Astrocyte of the hippocampus (primary cell): Measurements from ENCODE around the gene GAS2L3.
A peak's percentile ranks its signal among the peaks of the same experiment; 100 is the strongest.

Experiments
- DNase-seq: peaks from one replicate; pipeline ENCODE4 v3.0.0; 2011; ENCODE audit warnings: low read depth, low spot score

GAS2L3 gene

DNA sequence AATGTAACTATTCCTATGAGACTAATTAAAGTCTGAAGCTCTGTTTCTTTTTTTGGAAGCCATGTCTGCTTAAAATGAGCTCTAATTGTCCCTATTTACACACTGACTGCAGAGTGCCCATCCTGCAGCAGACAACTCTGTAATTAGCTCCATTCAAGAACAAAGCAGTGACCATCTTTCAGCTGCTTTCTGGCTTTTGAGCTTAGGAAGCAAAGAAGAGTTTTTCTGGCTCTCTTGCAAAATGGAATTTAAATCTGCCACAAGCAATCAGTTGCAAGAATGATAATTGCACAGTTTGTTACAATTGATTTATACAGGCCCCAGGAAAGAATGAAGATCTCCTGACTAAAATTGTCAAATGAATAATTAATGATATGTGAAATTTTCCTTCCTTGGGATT, 83.4 kb downstream of the GAS2L3 start:
- no peak for DNase-seq

- DNase-seq = peak; percentile 21
Measured at GRCh38 chr12:100661300-100661951, 87.9 kb downstream of the GAS2L3 start.

- no peak for DNase-seq
Measured at GRCh38 chr12:100666588-100666987, 93.1 kb downstream of the GAS2L3 start.

DNA sequence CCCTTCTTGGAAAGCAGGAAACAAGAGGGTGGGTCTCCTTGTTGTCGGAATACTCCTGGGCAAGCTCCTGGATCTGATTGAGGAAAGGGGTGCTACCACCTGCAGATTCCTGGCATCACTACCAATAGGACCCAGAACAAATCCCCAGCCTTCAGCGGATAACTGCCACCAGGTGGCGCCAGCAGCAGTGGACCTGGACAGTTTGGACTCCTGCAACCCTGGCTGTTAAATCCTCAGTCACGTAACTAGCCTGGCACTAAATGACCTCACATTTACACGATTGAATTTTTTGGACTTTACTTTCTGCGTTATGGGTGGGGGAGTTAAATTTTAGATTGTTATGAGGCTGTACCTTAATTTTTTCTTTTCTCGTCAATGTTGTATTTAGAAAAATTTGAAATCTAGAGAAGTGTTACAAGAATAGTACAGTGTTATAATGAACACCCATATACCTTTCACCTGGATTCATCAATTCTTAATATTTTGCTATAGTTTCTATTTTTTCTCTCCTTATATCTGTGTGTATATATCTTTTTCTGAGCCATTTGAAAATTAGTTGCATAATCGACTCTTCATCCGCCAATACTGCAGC, 95.6 kb downstream of the GAS2L3 start:
- peak; percentile 86 for DNase-seq

- DNase-seq = no peak
Measured at GRCh38 chr12:100669922-100670321, 96.4 kb downstream of the GAS2L3 start.

DNA sequence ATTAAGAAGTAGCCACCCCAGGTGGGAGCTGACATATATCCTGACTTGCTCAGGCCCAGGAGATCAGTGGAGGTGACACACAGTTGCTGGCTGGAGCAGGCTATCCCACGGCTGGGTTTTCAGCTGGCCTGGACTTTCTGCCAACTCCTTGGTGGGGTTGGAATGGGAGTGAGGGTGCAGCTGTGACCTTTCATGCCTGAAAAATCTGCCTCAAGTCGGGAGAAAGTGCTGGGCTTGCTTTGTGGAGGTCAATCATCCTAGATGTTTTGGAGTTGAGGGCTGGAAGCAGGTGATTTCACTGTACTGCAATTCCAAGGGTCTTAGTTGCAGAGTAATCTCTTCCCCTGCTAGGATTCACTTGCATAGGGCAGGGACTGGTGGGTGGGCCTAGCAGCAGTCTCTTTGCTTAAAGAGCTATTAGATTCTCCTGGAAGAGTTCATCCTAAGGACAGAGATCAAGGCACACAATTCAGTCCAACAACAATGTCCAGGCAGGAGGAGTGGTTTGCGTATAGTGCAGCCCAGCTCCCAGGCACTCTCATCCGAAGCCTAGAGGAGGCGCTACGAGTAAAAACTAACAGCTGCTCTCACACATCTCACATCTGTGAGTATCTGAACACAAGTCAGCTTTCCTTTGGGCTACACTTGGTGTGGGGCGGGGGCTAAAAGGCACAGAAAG, 98.1 kb downstream of the GAS2L3 start:
- no peak for DNase-seq

GRCh38 chr12:100672075-100672592, 98.7 kb downstream of the GAS2L3 start:
- no peak for DNase-seq

GRCh38 chr12:100674036-100674888, 100.8 kb downstream of the GAS2L3 start:
- no peak for DNase-seq
